ENCODE results near the gene ZC2HC1C.
A peak's percentile ranks its signal among the peaks of the same experiment; 100 is the strongest.
"Not testable (repeated sequence)": the region's sequence is repeated elsewhere in the genome, so short reads cannot be mapped to it uniquely, and the experiment has no call there.

Gene ZC2HC1C

GRCh38 chr14:75054421-75054820 is 15.0 kb upstream of the ZC2HC1C start:
- no peak for DNase-seq (ENCODE audit: low spot score)

DNA sequence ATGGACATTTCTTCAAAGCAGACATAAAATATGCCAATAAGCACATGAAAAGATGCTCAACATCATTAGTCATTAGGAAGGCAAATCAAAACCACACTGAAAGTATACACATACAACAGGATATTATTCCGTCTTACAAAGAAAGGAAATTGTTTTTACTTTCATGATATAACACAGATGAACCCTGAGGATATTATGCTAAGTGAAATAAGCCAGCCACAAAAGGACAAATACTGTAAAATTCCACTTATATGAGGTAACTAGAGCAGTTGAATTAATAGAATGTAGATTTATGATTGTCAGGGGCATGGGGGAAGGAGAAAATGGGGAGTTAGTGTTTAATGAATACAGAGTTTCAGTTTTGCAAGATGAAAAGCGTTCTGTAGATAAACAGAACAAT is 9.8 kb upstream of the ZC2HC1C start:
- DNase-seq (ENCODE audit: low spot score), result no peak

- no peak for DNase-seq (ENCODE audit: low spot score)
Measured at GRCh38 chr14:75060420-75060819, 9.0 kb upstream of the ZC2HC1C start.

DNA sequence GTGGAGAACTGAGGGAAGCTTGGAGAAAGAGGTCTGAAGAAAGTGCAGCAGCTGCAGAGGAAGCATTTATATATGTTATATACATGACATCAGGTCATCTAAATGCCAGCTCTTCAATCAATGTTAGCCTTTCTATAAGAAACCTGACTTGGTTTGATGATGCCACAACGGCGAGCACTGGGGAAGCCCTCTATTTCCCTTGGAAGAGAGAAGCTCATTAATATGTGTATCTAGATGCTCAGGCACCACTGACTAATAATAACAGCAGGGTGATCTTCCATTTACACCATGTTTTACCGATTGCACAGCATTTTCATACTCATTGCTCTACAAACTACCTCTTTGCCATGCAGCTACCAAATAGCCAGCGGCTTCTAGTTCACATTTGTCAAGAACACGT is 6.4 kb upstream of the ZC2HC1C start:
- no peak for DNase-seq (ENCODE audit: low spot score)

GRCh38 chr14:75063491-75064204 is 5.8 kb upstream of the ZC2HC1C start, which contains the start of gene ACYP1:
Gene ACYP1, minus strand, starts transcription at chr14:75064024. Its CDS starts 471 bp downstream, at chr14:75063553.
- DNase-seq (ENCODE audit: low spot score), result peak; percentile 97

GRCh38 chr14:75064205-75064567 is 5.3 kb upstream of the ZC2HC1C start:
- DNase-seq (ENCODE audit: low spot score), result no peak

DNA sequence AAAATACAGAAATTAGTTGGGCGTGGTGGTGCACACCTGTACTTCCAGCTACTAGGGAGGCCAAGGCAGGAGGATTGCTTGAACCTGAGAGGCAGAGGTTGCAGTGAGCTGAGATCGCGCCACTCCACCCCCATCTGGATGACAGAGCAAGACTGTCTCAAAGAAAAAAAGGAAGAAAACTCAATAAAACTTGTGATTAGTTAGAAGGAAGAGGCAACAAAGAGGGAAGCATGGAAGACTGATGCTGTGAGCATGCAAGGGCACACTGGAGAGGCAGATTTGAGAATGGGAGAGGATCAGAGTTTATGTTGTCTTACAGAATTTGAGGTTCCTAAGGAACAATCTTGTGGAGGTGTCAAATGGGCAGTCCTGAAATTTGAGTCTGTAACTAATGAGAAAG is 2.8 kb upstream of the ZC2HC1C start:
- no peak for DNase-seq (ENCODE audit: low spot score)

DNA sequence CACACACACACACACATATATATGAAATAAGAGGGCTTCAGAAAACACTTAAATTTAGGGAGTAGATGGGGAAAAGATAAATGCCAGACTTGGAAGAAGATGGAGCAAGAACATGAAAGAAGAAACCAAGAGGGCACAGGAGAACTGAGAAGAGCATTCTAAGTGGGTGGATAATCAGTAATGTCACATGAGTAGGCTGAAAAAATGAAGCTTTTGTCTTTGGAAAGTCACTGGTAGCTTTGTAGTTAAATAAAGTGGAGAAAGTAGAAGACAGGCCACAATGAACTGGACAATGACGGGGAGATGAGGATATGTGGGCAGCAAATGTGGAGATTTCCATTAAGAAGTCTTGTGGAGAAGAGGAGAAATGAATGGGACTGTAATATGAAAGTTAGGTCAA is 2.2 kb upstream of the ZC2HC1C start:
- DNase-seq (ENCODE audit: low spot score), result no peak

DNA sequence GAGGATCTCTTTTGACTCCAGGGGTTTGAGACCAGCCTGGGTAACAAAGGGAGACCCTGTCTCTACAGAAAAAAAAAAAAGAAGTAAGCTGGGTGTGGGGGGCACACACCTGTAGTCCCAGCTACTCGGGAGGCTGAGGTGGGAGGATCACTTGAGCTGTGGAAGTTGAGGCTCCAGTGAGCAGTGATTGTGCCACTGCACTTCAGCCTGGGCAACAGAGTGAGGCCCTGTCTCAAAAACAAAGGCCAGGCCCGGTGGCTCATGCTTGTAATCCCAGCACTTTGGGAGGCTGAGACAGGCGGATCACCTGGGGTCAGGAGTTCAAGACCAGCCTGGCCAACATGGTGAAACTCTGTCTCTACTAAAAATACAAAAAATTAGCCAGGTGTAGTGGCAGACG is 1.7 kb upstream of the ZC2HC1C start:
- not testable (repeated sequence) for DNase-seq (ENCODE audit: low spot score)

DNA sequence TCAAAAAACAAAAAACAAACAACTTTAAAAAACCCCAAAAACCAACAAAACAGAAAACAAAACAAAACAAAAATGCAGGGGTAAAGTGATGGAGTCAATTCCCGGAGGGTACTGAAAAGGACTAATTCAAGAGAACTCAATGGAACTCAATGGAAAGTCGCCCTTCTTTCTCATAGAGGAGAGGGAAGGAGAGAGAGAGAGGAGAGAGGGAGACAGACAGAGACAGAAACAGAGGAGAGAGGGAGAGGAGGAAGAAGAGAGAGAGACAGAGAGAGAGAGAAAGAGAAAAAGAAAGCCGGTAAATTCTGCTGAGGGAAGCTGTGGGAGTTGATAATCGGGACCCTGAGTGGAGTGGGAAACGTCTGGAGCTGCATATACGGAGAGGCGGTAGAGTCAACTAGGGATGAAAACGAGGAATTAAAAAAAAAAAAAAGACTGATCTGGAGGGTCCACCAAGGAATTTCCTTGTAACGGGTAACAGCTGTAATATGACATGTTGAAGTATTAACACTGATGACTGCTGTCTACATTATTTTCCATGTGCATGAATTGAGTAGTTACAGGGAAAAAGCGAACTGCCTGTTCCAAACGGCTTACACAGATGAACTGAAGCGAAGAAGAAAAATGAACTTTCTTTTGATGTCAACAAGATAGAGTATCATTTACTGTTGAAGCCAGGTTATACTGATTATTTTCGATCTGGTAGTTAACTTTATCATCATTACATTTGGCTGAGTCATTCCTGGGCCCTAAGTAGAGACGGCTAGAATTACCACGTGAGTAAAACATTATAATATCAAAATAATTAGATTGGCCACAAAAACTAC is 934 bp upstream of the ZC2HC1C start:
- DNase-seq (ENCODE audit: low spot score), result no peak

DNA sequence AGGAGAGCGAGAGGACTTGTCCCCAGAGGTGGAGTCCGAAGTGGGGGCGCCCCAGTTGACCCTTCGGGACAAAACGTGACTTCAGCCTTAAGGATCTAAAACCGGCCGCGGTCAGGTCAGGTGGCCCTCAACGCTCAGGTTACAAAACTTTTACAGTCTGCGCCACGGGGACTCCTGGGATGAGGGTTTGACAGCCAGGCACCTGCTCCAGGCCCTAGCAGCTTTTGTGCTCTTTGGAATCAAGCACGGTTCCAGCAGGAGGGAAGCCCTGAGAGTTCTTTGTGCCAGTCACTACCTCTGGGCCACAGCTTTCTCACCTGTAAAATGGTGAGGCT is 337 bp downstream of the ZC2HC1C start:
- no peak for DNase-seq (ENCODE audit: low spot score)

DNA sequence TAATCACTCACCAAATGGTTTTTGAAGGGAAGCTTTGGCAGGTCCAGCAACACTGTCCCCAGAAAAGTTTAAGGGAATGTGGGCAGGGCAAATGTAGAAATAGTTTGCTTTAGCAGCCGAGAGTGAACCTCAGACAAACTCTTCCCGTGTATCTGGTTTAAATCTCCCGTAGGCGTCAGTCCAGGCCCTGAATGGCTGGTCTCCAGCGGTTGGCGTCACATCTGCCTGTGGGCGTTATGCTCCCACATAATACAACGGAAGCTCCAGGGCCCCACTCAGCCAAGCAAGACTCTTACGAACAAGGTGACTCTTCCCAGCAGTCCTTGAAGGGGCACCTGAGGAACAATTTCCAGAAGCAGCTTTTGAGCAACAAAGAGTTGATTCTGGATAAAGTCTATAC is 942 bp downstream of the ZC2HC1C start:
- no peak for DNase-seq (ENCODE audit: low spot score)

GRCh38 chr14:75077794-75078193 is 8.4 kb downstream of the ZC2HC1C start:
- DNase-seq (ENCODE audit: low spot score), result no peak

DNA sequence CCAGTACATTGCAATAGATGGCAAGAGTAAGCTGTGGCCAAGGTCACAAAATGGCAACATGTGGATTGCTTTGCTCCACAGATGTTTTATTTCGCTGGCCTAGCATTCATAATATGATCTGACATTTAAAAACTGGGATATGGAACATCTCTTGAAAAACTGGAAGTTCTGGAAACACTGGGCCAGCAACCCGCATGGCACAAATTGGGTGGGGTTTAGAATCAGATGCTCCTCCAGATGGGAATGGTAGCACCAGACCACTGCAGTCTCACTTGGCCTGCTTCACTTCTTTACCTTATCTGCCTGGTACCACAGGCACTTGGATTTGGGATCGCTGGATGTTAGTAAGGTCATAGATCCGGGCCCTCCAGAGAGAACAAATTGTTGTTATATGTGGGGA is 10.1 kb downstream of the ZC2HC1C start:
- DNase-seq (ENCODE audit: low spot score), result no peak

GRCh38 chr14:75081660-75082229 is 12.3 kb downstream of the ZC2HC1C start:
- DNase-seq (ENCODE audit: low spot score), result no peak

GRCh38 chr14:75083271-75083670 is 13.8 kb downstream of the ZC2HC1C start:
- no peak for DNase-seq (ENCODE audit: low spot score)

- DNase-seq (ENCODE audit: low spot score), result no peak
Measured at GRCh38 chr14:75084513-75084912, 15.1 kb downstream of the ZC2HC1C start.

DNA sequence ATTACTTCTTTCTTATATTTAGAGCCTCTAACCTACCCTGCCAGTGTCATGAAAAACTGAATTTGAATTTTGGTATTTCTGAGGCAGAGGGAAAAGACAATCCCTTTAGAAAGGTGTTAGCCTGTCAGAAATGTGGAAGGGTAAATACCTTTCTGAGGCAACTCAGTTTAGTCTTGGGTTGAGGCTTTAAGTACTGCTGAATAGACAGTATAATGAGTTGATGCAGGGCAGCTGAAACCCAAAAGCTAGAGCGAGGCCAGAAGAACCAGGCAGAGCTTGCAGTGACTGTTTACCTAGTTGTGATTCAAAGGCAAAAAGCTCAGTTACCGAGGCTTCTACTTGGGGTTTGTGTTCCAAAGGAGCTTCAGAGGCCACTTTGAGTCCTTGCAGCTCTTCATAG is 18.7 kb downstream of the ZC2HC1C start:
- DNase-seq (ENCODE audit: low spot score), result no peak

GRCh38 chr14:75088566-75089373 is 19.3 kb downstream of the ZC2HC1C start:
- DNase-seq (ENCODE audit: low spot score), result peak; percentile 64

- DNase-seq (ENCODE audit: low spot score), result no peak
Measured at GRCh38 chr14:75090353-75090752, 20.9 kb downstream of the ZC2HC1C start.

GRCh38 chr14:75091251-75091650 is 21.8 kb downstream of the ZC2HC1C start:
- no peak for DNase-seq (ENCODE audit: low spot score)

DNA sequence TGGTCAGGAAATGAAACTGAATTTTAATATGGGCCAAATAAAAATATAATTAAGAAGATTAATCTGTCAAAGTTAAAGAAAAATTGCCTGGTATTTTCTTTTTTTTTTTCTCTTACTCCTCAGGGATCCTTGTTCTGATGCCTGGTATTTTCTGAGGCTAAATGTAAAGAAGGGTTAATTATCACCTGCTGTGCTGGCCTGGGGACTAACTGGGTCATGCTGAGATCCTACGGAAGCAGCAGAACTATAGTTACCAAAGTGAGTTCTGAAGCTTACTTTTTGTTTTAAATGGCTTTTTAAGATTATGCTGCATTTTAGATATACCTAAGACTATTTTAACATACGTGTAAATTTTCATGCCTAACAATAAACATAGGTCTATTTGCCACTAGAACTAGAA is 23.3 kb downstream of the ZC2HC1C start:
- DNase-seq (ENCODE audit: low spot score), result no peak

DNA sequence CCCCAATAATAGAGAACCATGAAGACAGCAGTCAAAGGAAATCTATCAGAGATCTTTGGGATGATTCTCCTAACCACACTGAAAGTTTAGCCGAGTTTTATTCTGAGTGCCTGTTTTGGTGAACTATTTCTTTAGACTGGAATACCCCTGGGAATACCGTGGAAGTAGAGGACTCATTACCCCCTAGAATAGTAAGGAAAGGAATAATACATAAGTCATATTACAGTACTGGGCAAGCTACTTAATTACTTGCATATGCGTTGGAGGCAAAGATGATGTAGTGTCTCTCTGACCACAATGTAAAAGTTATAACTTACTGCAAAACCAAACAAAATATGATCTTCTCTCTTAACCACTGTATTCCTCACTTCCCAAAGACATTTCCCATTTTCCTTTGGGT is 25.5 kb downstream of the ZC2HC1C start:
- DNase-seq (ENCODE audit: low spot score), result no peak

Data from D341Med (cell line).